Measurements from ENCODE around the gene ICE2. TPM values are rescaled to one million over a fixed set of nuclear protein-coding genes. Genes with fewer than 3 reads are reported as not detected.
A peak's percentile ranks its signal among the peaks of the same experiment; 100 is the strongest.

ICE2 gene
- total and polyA plus RNA-seq, 2 of the 8 experiments (the other 6 are each of a cell fraction or from before 2014, with no cell fraction given) = 40.0 to 87.3 TPM

DNA sequence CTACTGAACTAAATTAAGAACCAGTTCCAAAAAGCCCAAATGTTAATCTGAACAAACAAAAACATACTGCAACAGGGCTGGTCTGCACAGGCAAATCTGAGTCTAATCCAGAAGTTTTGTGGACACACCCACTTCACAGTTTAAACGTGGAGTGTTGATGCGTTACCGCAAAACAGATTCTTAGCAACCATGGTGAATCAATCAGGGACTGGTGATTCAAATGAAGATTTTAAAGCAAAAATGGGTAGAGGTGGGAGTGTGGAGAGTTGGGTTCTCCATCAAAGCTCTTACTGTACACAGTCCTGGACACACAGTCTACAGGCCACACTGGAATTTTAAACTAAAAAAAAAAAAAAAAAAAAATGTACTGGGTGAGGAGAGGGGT is 86.3 kb downstream of the ICE2 start:
- ChIA-PET POLR2A (ENCODE audit: partially characterized antibody) (no interaction called here), CTCF (ENCODE audit: partially characterized antibody) (interaction anchor here (0.6 to 0.9 kb wide), 3 partner anchors 14 to 267 kb away, joined by 3 to 5 read pairs (median 4); no protein-coding TSS in a partner anchor)
- Histone ChIP-seq H3K23me2 (ENCODE audit: low read depth, low read length) (peaks cover 6% of the 10 kb centered on the region; the same call in 1 of the 2 replicates), H2BK15ac (ENCODE audit: low read length) (no peak overlapping the region), H2BK12ac (ENCODE audit: low read depth, low read length) (no peak overlapping the region; the same call in 1 of the 2 replicates), H4K5ac (ENCODE audit: insufficient read length, low read depth, low read length) (no peak overlapping the region), H4K91ac (replicated peaks; ENCODE audit: insufficient read length, low read length) (no peak overlapping the region), H3K27me3 (replicated peaks in 1 of 4; ENCODE audit: control insufficient read depth in 3 of 4, extremely low read depth in 1 of 4, insufficient read depth in 3 of 4, low read length in 3 of 4) (peaks cover 0 to 4% (median 2%) of the 10 kb centered on the region in 4 experiments; a peak in 5 of 7 replicates), H2BK120ac (replicated peaks; ENCODE audit: low read depth, low read length) (no peak overlapping the region), H3K27ac (ENCODE audit: low read depth, low read length) (no peak overlapping the region), H3K9ac (replicated peaks in 1 of 4; ENCODE audit: extremely low read depth in 1 of 4, low read depth in 3 of 4, low read length in 3 of 4) (peak overlapping the region in 1 of 4 experiments; percentile 8; a peak in 2 of 7 replicates), H2AK5ac (ENCODE audit: low read depth, low read length) (no peak overlapping the region), H4K20me1 (replicated peaks in 1 of 2; ENCODE audit: control insufficient read depth in 1 of 2, insufficient read depth in 2 of 2, low read length in 2 of 2) (peaks cover 0 to 9% of the 10 kb centered on the region in 2 experiments), H3K4me2 (ENCODE audit: insufficient read depth in 1 of 2, low read depth in 2 of 2, low read length in 2 of 2) (no peak overlapping the region), H3K56ac (replicated peaks; ENCODE audit: insufficient read length, low read depth, low read length) (no peak overlapping the region), H3K18ac (ENCODE audit: extremely low read depth, low read length) (no peak overlapping the region), H3K4me1 (replicated peaks in 1 of 4; ENCODE audit: control insufficient read depth in 3 of 4, insufficient read depth in 4 of 4, low read length in 3 of 4) (peaks cover 11 to 27% (median 19%) of the 10 kb centered on the region in 4 experiments; a peak in 6 of 7 replicates), H4K8ac (ENCODE audit: extremely low read depth, insufficient read depth, low read length) (no peak overlapping the region), H2BK5ac (ENCODE audit: low read depth, low read length) (no peak overlapping the region), H3K79me2 (ENCODE audit: control insufficient read depth in 1 of 2, insufficient read depth in 2 of 2, low read length in 2 of 2) (peaks cover 0 to 43% of the 10 kb centered on the region in 2 experiments; a peak in 2 of 4 replicates), H2BK20ac (ENCODE audit: low read length) (no peak overlapping the region), H2AFZ (ENCODE audit: low read length) (no peak overlapping the region), H3K23ac (ENCODE audit: insufficient read length) (no peak overlapping the region), H3K4ac (replicated peaks; ENCODE audit: insufficient read length, low read depth, low read length) (no peak overlapping the region), H3K36me3 (ENCODE audit: control insufficient read depth in 2 of 4, insufficient read depth in 4 of 4, low read length in 3 of 4) (peaks cover 0 to 16% (median 0%) of the 10 kb centered on the region in 4 experiments; a peak in 1 of 8 replicates), H3K14ac (ENCODE audit: insufficient read length) (no peak overlapping the region), H3K4me3 (ENCODE audit: extremely low read depth in 1 of 4, insufficient read depth in 2 of 4, low read depth in 3 of 4, low read length in 4 of 4) (no peak overlapping the region), H3K9me3 (ENCODE audit: insufficient read depth in 2 of 2, low read depth in 1 of 2, low read length in 1 of 2) (no peaks in the 10 kb centered on the region), H3K79me1 (ENCODE audit: low read depth, low read length) (peaks cover 9% of the 10 kb centered on the region; the same call in 1 of the 2 replicates)
- no peak for FAIRE-seq
- TF ChIP-seq RNF2 (IDR thresholded peaks at IDR 0.05; ENCODE audit: borderline replicate concordance, low read depth, low read length, missing control alignments, poor library complexity, severe bottlenecking) = no peak
- no peak for TF ChIP-seq SIX5 (IDR thresholded peaks at IDR 0.05; ENCODE audit: low read depth, low read length)
- TF ChIP-seq SIN3A (conservative IDR thresholded peaks at IDR 0.05 in 1 of 2, IDR thresholded peaks at IDR 0.05 in 1 of 2; ENCODE audit: low read depth in 1 of 2, low read length in 2 of 2) = no peak
- no peak for TF ChIP-seq RAD21 (IDR thresholded peaks at IDR 0.05 in 1 of 2, conservative IDR thresholded peaks at IDR 0.05 in 1 of 2; ENCODE audit: low read depth in 2 of 2, low read length in 2 of 2)
- no peak for DNase-seq (ENCODE audit: low read depth in 1 of 2, low spot score in 2 of 2)
- WGBS, 2 experiments (ENCODE audit: extremely low coverage in 1 of 2, insufficient coverage in 1 of 2, insufficient read length in 1 of 2, insufficient replicate concordance in 2 of 2, low coverage in 1 of 2, low lambda C conversion rate in 2 of 2, missing lambda C conversion rate in 1 of 2) = 85% methylated on average over 3 of the region's 3 CpGs; no CpG with 5 or more reads in 1 of the 2 experiments

Data from H1 (cell line).